ENCODE measurements around the gene DOCK9.

DOCK9 gene

GRCh38 chr13:98977568-98978265, at the start of gene DOCK9:
Gene DOCK9 (minus strand): TSS chr13:98978064. CDS start chr13:98977909, 155 bp downstream.
- DNase-seq (ENCODE audit: low spot score): peak; percentile 97

GRCh38 chr13:99027260-99027659, 49.4 kb upstream of the DOCK9 start:
- no peak for DNase-seq (ENCODE audit: low spot score)

- DNase-seq (ENCODE audit: low spot score): no peak
Observed at GRCh38 chr13:99022941-99023340, 45.1 kb upstream of the DOCK9 start.

GRCh38 chr13:99018418-99019180, 40.7 kb upstream of the DOCK9 start:
- no peak for DNase-seq (ENCODE audit: low spot score)

GRCh38 chr13:99015606-99016490, 38.0 kb upstream of the DOCK9 start:
- DNase-seq (ENCODE audit: low spot score): peak; percentile 31

- no peak for DNase-seq (ENCODE audit: low spot score)
Observed at GRCh38 chr13:99014522-99014921, 36.7 kb upstream of the DOCK9 start.

GRCh38 chr13:99013951-99014350, 36.1 kb upstream of the DOCK9 start:
- DNase-seq (ENCODE audit: low spot score): no peak

- DNase-seq (ENCODE audit: low spot score): no peak
Observed at GRCh38 chr13:99012539-99012938, 34.7 kb upstream of the DOCK9 start.

- no peak for DNase-seq (ENCODE audit: low spot score)
Observed at GRCh38 chr13:99009987-99010551, 32.2 kb upstream of the DOCK9 start.

- DNase-seq (ENCODE audit: low spot score): no peak
Observed at GRCh38 chr13:99008577-99008976, 30.7 kb upstream of the DOCK9 start.

GRCh38 chr13:99007414-99007986, 29.6 kb upstream of the DOCK9 start:
- DNase-seq (ENCODE audit: low spot score): no peak

GRCh38 chr13:99005609-99006008, 27.7 kb upstream of the DOCK9 start:
- no peak for DNase-seq (ENCODE audit: low spot score)

- DNase-seq (ENCODE audit: low spot score): no peak
Observed at GRCh38 chr13:99004978-99005377, 27.1 kb upstream of the DOCK9 start.

GRCh38 chr13:99003851-99004471, 26.1 kb upstream of the DOCK9 start:
- no peak for DNase-seq (ENCODE audit: low spot score)

GRCh38 chr13:99003186-99003585, 25.3 kb upstream of the DOCK9 start:
- no peak for DNase-seq (ENCODE audit: low spot score)

- no peak for DNase-seq (ENCODE audit: low spot score)
Observed at GRCh38 chr13:99002172-99002710, 24.4 kb upstream of the DOCK9 start.

GRCh38 chr13:99000137-99000536, 22.3 kb upstream of the DOCK9 start:
- no peak for DNase-seq (ENCODE audit: low spot score)

GRCh38 chr13:98999639-98999952, 21.7 kb upstream of the DOCK9 start:
- no peak for DNase-seq (ENCODE audit: low spot score)

- no peak for DNase-seq (ENCODE audit: low spot score)
Observed at GRCh38 chr13:98998831-98999638, 21.2 kb upstream of the DOCK9 start.

Data from pons (tissue), 1 donor.